WTC11 (cell line): Measurements from ENCODE around the gene NLRC5. TPM values are rescaled to one million over a fixed set of nuclear protein-coding genes. Genes with fewer than 3 reads are reported as not detected.
A peak's percentile ranks its signal among the peaks of the same experiment; 100 is the strongest.
"Not testable (repeated sequence)": the region's sequence is repeated elsewhere in the genome, so short reads cannot be mapped to it uniquely, and the experiment has no call there.

Source experiments
- ATAC-seq: fragments of 200-7000 bp; cut with Tn5 transposase; 2 replicates; pipeline ENCODE4 v1.10.0; 2021; ENCODE audit warnings: mild to moderate bottlenecking, moderate library complexity
- CTCF ChIA-PET: fragments of 300-600 bp; sonication (Branson Sonifier 250); formaldehyde crosslinking; loops from one replicate; lab custom pipeline; 2021; ENCODE audit warnings: antibody characterized with exemption; lab: Charles Lee
- POLR2A ChIA-PET: fragments of 350-600 bp; sonication (Branson Sonifier 250); formaldehyde crosslinking; loops from one replicate; lab custom pipeline; 2021; ENCODE audit warnings: antibody characterized with exemption; lab: Charles Lee
- DNase-seq: peaks from one replicate; pipeline ENCODE4 v3.0.0; 2021; ENCODE audit warnings: low spot score
- H3K27ac Mint-ChIP-seq: 2 replicates; pipeline ENCODE4 v1.8.0; 2021; ENCODE audit warnings: mixed read lengths
- H3K27me3 Mint-ChIP-seq: 2 replicates; pipeline ENCODE4 v1.8.0; 2021; ENCODE audit warnings: low read depth, mild to moderate bottlenecking, moderate library complexity, mixed read lengths
- H3K36me3 Mint-ChIP-seq: 2 replicates; pipeline ENCODE4 v1.8.0; 2021; ENCODE audit warnings: mixed read lengths
- H3K4me1 Mint-ChIP-seq: 2 replicates; pipeline ENCODE4 v1.8.0; 2022; ENCODE audit warnings: mixed read lengths
- H3K4me3 Mint-ChIP-seq: 2 replicates; pipeline ENCODE4 v1.8.0; 2021; ENCODE audit warnings: mild to moderate bottlenecking, moderate library complexity, mixed read lengths
- H3K9me3 Mint-ChIP-seq: 2 replicates; pipeline ENCODE4 v1.8.0; 2021; ENCODE audit warnings: mixed read lengths
- ARID4B ChIP-seq: sonication (generic); formaldehyde crosslinking; IDR thresholded peaks from 2 replicates; pipeline ENCODE4 v1.8.0; 2023; ENCODE audit warnings: missing genetic modification reagents, mild to moderate bottlenecking, borderline replicate concordance
- CBFB ChIP-seq: sonication (generic); formaldehyde crosslinking; IDR thresholded peaks from 2 replicates; pipeline ENCODE4 v1.8.1; 2022; ENCODE audit warnings: mild to moderate bottlenecking, low read depth, missing genetic modification reagents
- E2F1 ChIP-seq: sonication (generic); formaldehyde crosslinking; IDR thresholded peaks from 2 replicates; pipeline ENCODE4 v1.8.0; 2022; ENCODE audit warnings: mild to moderate bottlenecking, missing genetic modification reagents
- GABPB1 ChIP-seq: sonication (generic); formaldehyde crosslinking; IDR thresholded peaks from 2 replicates; pipeline ENCODE4 v1.8.1; 2023; ENCODE audit warnings: mild to moderate bottlenecking, missing genetic modification reagents
- MYBL2 ChIP-seq: sonication (generic); formaldehyde crosslinking; IDR thresholded peaks from 2 replicates; pipeline ENCODE4 v1.8.1; 2023; ENCODE audit warnings: mild to moderate bottlenecking, moderate library complexity, missing genetic modification reagents
- STAT6 ChIP-seq: sonication (generic); formaldehyde crosslinking; conservative IDR thresholded peaks from 2 replicates; pipeline ENCODE4 v1.8.1; 2023; ENCODE audit warnings: mild to moderate bottlenecking, low read depth, missing genetic modification reagents, moderate library complexity
- TP53 ChIP-seq: sonication (generic); formaldehyde crosslinking; IDR thresholded peaks from 2 replicates; pipeline ENCODE4 v1.8.1; 2023; ENCODE audit warnings: mild to moderate bottlenecking, missing genetic modification reagents
- USF2 ChIP-seq: sonication (generic); formaldehyde crosslinking; IDR thresholded peaks from 2 replicates; pipeline ENCODE4 v1.8.1; 2023; ENCODE audit warnings: mild to moderate bottlenecking, missing genetic modification reagents, moderate library complexity
- ZNF138 ChIP-seq: sonication (generic); formaldehyde crosslinking; conservative IDR thresholded peaks from 2 replicates; pipeline ENCODE4 v1.8.1; 2022; ENCODE audit warnings: mild to moderate bottlenecking, moderate library complexity, missing genetic modification reagents
- ZNF232 ChIP-seq: sonication (generic); formaldehyde crosslinking; IDR thresholded peaks from 2 replicates; pipeline ENCODE4 v1.8.0; 2022; ENCODE audit warnings: mild to moderate bottlenecking, missing genetic modification reagents
- ZNF263 ChIP-seq: sonication (generic); formaldehyde crosslinking; IDR thresholded peaks from 2 replicates; pipeline ENCODE4 v1.8.1; 2022; ENCODE audit warnings: low read depth, mild to moderate bottlenecking, moderate library complexity, missing genetic modification reagents
- ZNF317 ChIP-seq: sonication (generic); formaldehyde crosslinking; IDR thresholded peaks from 2 replicates; pipeline ENCODE4 v1.8.1; 2023; ENCODE audit warnings: low read depth, mild to moderate bottlenecking, moderate library complexity, missing genetic modification reagents, borderline replicate concordance
- total RNA-seq: library from RNA; stranded (reverse); gene quantifications from 3 replicates; pipeline ENCODE4 v1.2.3, GENCODE V29; 2021
- TF ChIP-seq, protein P1 (sequence below): sonication (generic); formaldehyde crosslinking; IDR thresholded peaks from 2 replicates; pipeline ENCODE4 v1.8.0; 2022; ENCODE audit warnings: missing genetic modification reagents

NLRC5 gene
- total RNA-seq, 1 experiment from 2014 or later, result 2.8 TPM

DNA sequence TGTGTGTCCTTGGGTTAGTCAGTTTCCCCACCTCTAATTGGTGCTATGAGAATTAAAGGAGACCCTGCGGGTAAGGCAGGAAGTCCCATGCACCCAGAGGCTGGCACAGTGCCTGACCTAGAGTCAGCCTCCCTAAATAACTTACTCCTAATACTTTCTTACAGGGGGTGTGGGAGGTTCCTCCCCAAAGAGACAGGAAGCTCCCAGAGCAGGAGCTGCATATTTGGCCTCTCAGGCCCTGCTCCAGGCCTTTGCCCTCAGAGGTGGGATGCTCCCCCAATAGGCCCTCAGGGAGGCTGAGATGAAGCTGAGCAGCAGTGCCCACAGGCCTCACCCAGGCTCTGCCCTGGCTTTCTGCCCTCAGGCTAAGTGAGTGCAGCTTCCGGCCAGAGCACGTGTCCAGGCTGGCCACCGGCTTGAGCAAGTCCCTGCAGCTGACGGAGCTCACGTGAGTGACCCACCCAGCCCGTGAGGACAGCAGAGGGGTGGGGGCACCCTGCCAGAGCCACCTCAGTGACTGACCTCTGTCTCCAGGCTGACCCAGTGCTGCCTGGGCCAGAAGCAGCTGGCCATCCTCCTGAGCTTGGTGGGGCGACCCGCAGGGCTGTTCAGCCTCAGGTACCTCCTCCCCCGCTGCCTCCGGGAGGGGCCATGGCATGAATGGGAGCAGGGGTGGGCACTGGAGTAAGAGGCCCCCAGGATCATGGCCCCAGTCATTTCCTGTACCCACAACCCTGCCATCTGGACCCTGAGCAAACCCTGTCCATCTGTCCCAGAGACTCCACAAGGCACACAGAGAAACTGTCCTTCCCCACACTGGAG, 71.9 kb downstream of the NLRC5 start:
- Mint-ChIP-seq H3K27ac (no peak overlapping the region), H3K4me1 (no peaks in the 10 kb centered on the region), H3K27me3 (no peaks in the 10 kb centered on the region), H3K4me3 (no peak overlapping the region), H3K36me3 (no peaks in the 10 kb centered on the region), H3K9me3 (no peaks in the 10 kb centered on the region)
- DNase-seq (no peak), ATAC-seq (no peak)
- ChIA-PET POLR2A (no interaction called here), CTCF (interaction anchor here (0.8 to 1.9 kb wide), 4 partner anchors 23 to 97 kb away, joined by 3 to 8 read pairs (median 7); partner anchors contain the start of gene CPNE2)
- TF ChIP-seq CBFB (CRISPR knock-in tag) (no peak), GABPB1 (CRISPR knock-in tag) (0 out of 2 replicates have a peak, but pooled peaks have one; percentile 24)

DNA sequence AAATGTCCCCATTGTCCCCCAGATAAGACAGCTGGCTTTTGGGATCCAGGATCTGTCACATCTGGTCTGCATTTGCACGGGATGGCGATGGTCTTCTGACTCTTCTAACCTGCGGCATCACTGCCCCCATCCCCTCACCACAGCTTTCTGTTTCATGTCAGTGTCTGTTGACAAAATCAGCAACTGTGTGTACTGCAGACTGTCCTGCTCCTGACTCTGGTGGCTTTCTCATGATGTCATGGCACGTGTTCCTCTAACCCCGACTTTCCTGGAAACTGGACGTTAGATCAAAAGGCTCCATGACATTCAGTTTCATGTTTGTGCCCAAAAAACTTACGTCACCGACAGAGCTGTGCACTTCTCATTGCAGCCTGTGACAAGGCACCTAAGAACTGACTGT, 73.0 kb downstream of the NLRC5 start:
- ChIA-PET POLR2A (no interaction called here), CTCF (interaction anchor here (0.6 to 1.9 kb wide), 2 partner anchors 24 to 30 kb away, joined by 5 to 7 read pairs; partner anchors contain the start of gene CPNE2)
- 0 out of 2 replicates have a peak, but pooled peaks have one; percentile 22 for TF ChIP-seq GABPB1 (CRISPR knock-in tag)
- no peak for TF ChIP-seq MYBL2 (CRISPR knock-in tag)
- ATAC-seq (no peak), DNase-seq (no peak)
- Mint-ChIP-seq H3K27me3 (no peaks in the 10 kb centered on the region), H3K4me3 (no peak overlapping the region), H3K9me3 (no peaks in the 10 kb centered on the region), H3K27ac (no peak overlapping the region), H3K4me1 (no peaks in the 10 kb centered on the region), H3K36me3 (no peaks in the 10 kb centered on the region)

DNA sequence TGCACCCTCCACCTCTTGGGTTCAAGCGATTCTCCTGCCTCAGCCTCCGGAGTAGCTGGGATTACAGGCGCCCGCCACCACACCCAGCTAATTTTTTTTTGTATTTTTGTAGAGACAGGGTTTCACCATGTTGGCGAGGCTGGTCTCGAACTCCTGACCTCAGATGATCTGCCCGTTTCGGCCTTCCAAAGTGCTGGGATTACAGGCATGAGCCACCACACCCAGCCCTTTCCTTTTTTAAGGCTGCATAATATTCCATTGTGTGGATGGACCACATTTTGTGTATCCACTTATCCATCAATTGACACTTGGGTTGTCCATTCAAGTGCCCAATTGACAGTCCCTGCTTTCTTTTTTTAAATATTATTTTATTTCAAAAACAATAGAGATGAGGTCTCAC, 73.8 kb downstream of the NLRC5 start:
- H3K27ac Mint-ChIP-seq, H3K9me3 Mint-ChIP-seq, CTCF ChIA-PET, POLR2A ChIA-PET, ATAC-seq, H3K4me1 Mint-ChIP-seq, DNase-seq, H3K4me3 Mint-ChIP-seq, H3K27me3 Mint-ChIP-seq, H3K36me3 Mint-ChIP-seq: not testable (repeated sequence)

GRCh38 chr16:57064995-57065394, 75.6 kb downstream of the NLRC5 start:
- H3K36me3 Mint-ChIP-seq, result no peaks in the 10 kb centered on the region
- no peak overlapping the region for H3K4me3 Mint-ChIP-seq
- no peaks in the 10 kb centered on the region for H3K27me3 Mint-ChIP-seq
- H3K27ac Mint-ChIP-seq, result no peak overlapping the region
- DNase-seq (no peak), ATAC-seq (no peak)
- H3K9me3 Mint-ChIP-seq, result no peaks in the 10 kb centered on the region
- ChIA-PET POLR2A (no interaction called here), CTCF (interaction anchor here (0.8 kb wide), 1 partner anchor 353 kb away, joined by 3 read pairs; no protein-coding TSS in a partner anchor)
- H3K4me1 Mint-ChIP-seq, result 0 out of 2 replicates have a peak, but pooled peaks cover 4% of the 10 kb centered on the region
- TF ChIP-seq E2F1 (CRISPR knock-in tag) (no peak), STAT6 (CRISPR knock-in tag) (no peak), ARID4B (CRISPR knock-in tag) (no peak), ZNF317 (CRISPR knock-in tag) (no peak), ZNF263 (CRISPR knock-in tag) (no peak), TP53 (CRISPR knock-in tag) (no peak), ZNF138 (CRISPR knock-in tag) (no peak), ZNF232 (CRISPR knock-in tag) (no peak), MYBL2 (CRISPR knock-in tag) (no peak), USF2 (CRISPR knock-in tag) (no peak)
- TF ChIP-seq, protein P1, sequence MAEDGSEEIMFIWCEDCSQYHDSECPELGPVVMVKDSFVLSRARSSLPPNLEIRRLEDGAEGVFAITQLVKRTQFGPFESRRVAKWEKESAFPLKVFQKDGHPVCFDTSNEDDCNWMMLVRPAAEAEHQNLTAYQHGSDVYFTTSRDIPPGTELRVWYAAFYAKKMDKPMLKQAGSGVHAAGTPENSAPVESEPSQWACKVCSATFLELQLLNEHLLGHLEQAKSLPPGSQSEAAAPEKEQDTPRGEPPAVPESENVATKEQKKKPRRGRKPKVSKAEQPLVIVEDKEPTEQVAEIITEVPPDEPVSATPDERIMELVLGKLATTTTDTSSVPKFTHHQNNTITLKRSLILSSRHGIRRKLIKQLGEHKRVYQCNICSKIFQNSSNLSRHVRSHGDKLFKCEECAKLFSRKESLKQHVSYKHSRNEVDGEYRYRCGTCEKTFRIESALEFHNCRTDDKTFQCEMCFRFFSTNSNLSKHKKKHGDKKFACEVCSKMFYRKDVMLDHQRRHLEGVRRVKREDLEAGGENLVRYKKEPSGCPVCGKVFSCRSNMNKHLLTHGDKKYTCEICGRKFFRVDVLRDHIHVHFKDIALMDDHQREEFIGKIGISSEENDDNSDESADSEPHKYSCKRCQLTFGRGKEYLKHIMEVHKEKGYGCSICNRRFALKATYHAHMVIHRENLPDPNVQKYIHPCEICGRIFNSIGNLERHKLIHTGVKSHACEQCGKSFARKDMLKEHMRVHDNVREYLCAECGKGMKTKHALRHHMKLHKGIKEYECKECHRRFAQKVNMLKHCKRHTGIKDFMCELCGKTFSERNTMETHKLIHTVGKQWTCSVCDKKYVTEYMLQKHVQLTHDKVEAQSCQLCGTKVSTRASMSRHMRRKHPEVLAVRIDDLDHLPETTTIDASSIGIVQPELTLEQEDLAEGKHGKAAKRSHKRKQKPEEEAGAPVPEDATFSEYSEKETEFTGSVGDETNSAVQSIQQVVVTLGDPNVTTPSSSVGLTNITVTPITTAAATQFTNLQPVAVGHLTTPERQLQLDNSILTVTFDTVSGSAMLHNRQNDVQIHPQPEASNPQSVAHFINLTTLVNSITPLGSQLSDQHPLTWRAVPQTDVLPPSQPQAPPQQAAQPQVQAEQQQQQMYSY (CRISPR knock-in tag), result no peak
